LNCAP (cell line): ENCODE measurements around the gene CGB5.
"Not testable (repeated sequence)": the region's sequence is repeated elsewhere in the genome, so short reads cannot be mapped to it uniquely, and the experiment has no call there.

Experiments used
- TF ChIP-seq, protein P1 (sequence below): fragments of 450-650 bp; IDR thresholded peaks from 2 replicates; pipeline ENCODE4 v1.5.1; 2017; ENCODE audit warnings: mild to moderate bottlenecking

The CGB5 gene

DNA sequence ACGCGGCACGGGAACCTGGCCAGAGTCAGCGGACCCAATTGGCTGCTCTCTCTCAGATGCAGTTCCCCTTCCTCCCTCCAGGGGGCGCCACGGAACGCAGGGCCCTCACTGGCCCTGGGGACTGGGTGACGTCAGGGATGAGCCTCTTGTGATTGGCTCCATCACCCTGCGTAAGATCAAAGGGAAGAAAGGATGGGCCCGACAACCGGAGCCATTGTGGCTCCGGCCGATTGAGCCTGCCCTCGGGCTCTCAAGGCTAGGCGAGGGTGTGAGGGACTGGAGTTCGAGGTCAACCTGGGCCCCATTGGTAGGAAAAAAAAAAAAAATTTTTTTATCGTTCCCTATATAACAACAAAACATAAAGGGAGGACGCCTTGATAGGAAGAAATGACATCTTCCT lies 6.8 kb upstream of the CGB5 start, which contains the start of gene CGB1:
TSS of gene CGB1 (minus strand) at position 81 of the 400 bp plus-strand sequence. CDS start 184 bp downstream, outside the sequence.
- TF ChIP-seq, protein P1, sequence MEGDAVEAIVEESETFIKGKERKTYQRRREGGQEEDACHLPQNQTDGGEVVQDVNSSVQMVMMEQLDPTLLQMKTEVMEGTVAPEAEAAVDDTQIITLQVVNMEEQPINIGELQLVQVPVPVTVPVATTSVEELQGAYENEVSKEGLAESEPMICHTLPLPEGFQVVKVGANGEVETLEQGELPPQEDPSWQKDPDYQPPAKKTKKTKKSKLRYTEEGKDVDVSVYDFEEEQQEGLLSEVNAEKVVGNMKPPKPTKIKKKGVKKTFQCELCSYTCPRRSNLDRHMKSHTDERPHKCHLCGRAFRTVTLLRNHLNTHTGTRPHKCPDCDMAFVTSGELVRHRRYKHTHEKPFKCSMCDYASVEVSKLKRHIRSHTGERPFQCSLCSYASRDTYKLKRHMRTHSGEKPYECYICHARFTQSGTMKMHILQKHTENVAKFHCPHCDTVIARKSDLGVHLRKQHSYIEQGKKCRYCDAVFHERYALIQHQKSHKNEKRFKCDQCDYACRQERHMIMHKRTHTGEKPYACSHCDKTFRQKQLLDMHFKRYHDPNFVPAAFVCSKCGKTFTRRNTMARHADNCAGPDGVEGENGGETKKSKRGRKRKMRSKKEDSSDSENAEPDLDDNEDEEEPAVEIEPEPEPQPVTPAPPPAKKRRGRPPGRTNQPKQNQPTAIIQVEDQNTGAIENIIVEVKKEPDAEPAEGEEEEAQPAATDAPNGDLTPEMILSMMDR, result peak; percentile 22; the same call in 1 of the 2 replicates

- TF ChIP-seq, protein P1, result no peak
Observed at GRCh38 chr19:49042177-49042576, 1.5 kb upstream of the CGB5 start.

GRCh38 chr19:49049011-49049410 lies 5.4 kb downstream of the CGB5 start, which contains the start of gene CGB8:
Gene CGB8 (minus strand): TSS chr19:49049111. CDS start chr19:49048739, 372 bp downstream.
- TF ChIP-seq, protein P1, result not testable (repeated sequence)

- TF ChIP-seq, protein P1, result no peak
Observed at GRCh38 chr19:49056101-49056901, 12.7 kb downstream of the CGB5 start.

DNA sequence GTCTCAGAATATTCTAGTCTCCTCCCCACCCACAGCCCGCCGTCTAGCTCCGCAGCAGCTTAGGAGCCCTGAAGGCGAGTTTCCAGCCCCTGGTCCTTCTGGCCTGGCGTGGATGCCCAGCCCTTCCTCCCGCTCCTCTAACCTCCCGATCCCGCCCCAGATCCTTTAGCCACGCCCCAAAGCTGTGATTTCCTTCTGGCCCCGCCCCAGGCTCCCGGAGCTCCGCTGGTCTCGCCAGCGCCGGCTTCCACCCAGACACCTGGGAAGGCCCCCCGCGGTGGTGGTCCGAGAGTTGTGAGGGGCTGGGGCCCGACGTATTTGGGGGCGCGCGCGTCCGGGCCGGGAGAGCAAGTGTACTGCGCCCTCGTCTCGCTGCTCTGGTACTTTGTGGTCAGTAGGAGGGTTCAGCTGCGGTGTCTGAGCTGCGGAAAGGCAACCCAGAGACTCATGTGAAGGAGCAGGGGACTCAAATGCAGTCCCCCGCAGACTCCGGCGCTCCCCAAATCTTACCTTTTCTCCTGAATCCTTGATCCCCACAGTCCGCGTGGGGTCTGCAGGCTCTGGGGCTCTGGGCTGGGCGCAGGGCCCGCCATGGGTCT lies 14.1 kb downstream of the CGB5 start, which contains the start of gene CGB7:
TSS of gene CGB7 (minus strand) at position 114 of the 599 bp plus-strand sequence. CDS start 2,374 bp downstream, outside the sequence.
- TF ChIP-seq, protein P1, result no peak

- TF ChIP-seq, protein P1, result no peak
Observed at GRCh38 chr19:49058562-49058961, 14.9 kb downstream of the CGB5 start.

DNA sequence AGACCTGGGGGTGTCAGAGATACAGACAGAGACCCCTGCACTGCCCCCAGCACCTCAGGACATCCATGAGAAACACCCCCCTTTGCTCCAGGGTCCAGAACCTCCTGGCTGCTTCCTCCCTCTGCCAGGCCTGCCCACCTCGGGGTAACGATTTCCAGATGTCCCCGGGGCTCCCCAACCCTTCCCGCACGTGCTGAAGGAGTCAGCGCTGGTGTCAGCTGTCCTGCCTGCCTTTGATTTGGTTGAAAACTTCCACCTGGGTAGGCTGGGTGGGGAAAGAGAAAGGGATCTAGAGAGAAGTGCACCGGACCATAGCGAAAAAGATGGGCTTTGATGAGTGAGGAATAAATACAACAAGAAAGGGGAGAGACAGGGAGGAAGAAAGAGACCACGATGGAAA lies 15.4 kb downstream of the CGB5 start:
- TF ChIP-seq, protein P1, result no peak
